ENCODE data around the gene PRR5L. TPM values are rescaled to one million over a fixed set of nuclear protein-coding genes. Genes with fewer than 3 reads are reported as not detected.

The PRR5L gene
- total RNA-seq, 2 donors from 2014 or later = 172 to 264 TPM

DNA sequence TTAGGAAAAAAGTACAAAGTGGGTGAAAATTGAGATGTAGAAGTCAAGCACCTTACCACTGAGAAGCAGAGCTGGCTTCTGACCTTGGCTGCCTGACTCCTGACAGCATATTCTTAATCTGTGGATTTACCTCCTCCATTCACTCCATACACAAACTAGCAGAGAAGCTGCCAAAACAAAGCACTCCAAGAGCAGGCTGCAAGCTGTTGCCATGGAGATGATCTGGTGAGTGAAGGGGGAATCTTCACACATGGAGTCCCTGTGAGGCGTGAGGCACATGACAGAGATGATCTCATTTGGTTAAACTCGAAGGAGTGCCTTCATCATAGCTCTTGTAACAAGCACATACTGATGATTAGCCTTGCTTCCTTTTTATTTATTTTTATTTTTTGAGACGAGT, 23.0 kb upstream of the PRR5L start:
- intact Hi-C loops (cut with DNase I, micrococcal nuclease) = no loop called here
- DNase-seq (no peak), ATAC-seq (no peak)

DNA sequence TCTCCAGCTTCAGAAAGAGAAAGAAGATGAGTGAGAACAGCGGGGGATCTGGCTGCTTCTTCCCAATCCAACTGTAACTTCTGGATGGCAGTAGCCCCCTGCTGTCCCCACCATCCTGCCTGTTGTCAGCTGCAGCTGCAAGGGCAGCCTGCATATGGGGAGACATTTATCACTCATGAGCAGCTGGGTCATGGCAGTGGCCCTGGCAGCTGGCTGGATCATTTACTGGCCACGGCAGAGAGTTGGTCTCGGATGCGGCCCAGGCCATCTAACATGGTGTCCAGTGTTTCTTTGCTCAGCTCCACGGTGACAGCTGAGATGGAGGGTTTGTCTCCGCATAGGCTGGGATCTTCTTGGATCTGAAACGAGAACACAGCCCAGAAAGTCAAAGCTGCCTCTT, 21.7 kb upstream of the PRR5L start:
- intact Hi-C loops (cut with DNase I, micrococcal nuclease) = no loop called here
- no peak for ATAC-seq
- DNase-seq = no peak

DNA sequence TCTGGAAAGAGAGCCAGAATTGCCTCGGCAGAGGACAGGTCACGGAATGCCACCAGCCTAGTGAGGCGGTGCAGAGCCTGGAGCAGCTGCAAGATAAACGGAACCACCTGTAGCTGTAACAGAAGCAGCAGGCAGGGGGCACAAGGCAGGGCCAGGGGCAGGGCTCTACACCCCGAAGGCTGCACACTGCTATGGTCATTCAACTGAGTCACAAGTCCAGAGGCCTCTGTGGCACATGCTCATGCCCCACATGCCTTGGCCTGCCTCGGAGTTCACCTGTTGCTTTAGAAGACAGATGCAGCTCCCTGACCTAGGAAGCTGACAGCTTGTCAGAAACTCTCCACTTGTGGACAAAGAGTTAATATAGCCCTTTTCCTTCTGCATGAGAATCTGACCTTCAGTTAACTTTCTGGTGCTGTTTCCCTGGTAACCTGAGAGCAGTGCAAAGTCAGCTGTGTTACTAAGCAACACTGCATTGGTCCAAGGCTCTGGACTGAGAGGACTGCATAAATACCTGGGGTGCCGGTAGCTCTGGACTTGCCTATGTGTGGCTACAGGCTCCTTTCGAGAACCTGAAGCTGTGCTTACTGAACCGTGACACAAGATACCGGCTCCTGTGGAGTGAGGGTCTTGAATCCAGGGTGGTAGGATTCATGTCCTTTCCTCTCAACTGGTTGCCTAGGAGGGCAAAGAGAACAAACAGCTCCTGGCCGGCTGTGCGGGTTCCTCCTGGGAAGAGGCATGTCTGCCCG, 17.4 kb upstream of the PRR5L start:
- intact Hi-C loops (cut with DNase I, micrococcal nuclease) = no loop called here
- ATAC-seq = no peak
- no peak for DNase-seq

DNA sequence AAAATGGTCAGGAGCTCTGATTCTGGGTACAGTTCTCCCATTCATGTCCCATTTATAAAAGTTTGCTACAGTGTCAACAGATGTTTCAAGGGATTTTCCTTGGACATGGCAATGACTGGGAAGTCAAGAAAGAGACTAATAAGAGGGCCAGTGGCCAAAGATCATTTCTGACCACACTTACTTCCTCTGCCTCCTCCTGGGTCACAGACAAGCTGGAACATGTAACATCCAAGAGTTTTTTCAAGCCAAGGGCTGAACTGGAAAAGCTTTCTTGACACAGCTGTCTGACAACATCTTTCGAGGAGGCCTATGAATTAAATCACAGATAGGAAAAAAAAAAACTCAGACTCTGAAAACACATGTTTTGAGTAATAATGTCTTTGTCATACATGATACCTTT, 15.6 kb upstream of the PRR5L start:
- intact Hi-C loops (cut with DNase I, micrococcal nuclease) = no loop called here
- ATAC-seq = no peak
- no peak for DNase-seq

DNA sequence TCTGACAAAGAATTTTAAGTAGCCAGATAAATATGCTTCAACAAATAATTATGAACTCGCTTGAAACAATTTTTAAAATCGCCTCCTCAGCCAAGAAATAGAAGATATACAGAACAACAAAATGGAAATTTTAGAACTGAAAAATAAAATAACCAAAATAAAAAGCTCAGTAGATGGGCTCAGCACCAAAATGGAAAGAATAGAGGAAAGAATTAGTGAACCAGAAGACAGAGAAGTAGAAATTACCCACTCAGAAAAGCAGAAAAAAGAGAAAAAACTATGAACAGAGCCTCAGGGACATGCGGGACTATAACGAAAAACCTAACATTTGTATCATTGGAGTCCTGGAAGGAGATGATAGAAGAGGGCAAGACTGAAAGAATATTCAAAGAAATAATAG, 14.2 kb upstream of the PRR5L start:
- intact Hi-C loops (cut with DNase I, micrococcal nuclease) = no loop called here
- ATAC-seq (no peak), DNase-seq (no peak)

DNA sequence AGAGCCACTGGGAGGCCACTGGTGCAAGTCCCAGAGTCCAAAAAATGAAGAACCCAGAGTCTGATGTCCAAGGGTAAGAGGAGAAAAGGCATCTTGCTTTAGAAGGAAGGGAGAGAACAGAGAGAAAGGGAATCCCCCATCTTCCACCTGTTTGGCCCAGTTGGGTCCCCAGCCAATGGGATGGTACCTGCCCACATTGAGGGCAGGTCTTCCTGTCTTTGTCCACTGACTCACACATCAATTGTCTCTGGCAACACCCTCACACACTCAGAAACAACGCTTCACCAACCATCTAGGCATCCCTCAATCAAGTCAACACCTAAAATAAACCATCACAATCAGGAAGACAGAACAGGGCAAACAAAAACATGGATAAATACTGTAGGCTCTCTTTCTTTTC, 13.2 kb upstream of the PRR5L start:
- DNase-seq = no peak
- intact Hi-C loops (cut with DNase I, micrococcal nuclease) = no loop called here
- no peak for ATAC-seq

DNA sequence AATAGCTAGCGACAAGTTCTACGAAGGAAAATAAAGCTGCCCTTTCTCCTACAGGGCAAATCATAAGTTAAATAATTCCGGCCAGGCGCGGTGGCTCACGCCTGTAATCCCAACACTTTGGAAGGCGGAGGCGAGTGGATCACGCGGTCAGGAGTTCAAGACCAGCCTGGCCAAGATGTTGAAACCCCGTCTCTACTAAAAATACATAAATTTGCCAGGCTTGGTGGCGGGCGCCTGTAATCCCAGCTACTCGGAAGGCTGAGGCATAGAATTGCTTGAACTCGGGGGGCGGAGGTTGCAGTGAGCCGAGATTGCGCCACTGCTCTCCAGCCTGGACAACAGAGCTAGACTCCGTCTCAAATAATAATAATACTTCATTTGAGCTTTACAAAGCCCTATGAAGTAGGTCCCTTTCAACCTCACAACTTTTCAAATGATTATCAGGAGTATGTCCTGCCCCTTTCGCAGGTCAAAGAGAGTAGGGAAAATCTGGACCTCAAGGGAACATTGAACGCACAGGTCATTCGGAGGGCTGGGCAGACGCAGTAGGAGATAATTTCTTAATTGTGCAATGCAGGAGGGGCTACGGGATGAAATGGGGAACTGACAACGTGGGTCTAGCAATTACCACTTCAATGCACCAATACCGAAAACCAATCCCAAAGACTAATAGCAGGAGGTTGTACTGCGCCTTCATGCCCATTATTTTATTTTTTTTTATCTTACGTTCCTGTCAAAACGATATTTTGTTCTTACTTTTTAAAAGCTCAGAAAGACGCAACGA, 7.5 kb upstream of the PRR5L start:
- intact Hi-C loops (cut with DNase I, micrococcal nuclease) = no loop called here
- ATAC-seq = peak; percentile 17

DNA sequence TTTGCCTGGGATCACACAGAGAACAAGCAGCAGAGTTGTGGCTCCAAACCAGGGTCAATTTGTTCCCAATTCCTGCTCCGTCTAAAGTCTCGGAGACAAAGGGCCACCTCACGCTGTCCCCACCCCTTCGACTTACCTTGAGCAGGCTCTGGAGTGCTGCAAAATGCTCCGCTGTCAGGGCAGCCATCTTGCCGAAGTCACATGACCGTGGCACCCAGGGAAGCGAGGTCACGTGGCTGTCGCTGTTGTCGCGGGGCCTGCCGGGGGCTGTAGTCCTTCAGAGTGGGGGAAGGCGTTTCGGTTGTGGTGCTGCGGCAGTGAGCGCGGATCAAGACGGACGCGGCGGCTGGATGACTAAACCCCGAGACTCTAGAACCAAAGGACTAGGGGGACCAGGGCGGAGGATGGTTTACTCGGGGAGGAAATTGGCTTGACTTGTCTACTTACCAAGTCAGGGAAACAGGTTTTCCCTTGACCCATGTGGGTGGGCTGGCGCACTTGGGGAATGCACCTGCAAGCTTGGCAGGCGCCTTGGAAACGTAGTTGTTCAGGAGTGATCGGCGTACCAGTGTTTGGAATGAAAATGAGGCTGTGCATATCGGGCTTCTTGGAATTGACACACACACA, 6.7 kb upstream of the PRR5L start, which contains the start of gene COMMD9:
TSS of gene COMMD9 (minus strand) at position 199 of the 627 bp plus-strand sequence. CDS start at position 187, 12 bp downstream.
- intact Hi-C loops (cut with DNase I, micrococcal nuclease) = no loop called here
- DNase-seq (peak; percentile 95 to 96), ATAC-seq (peak; percentile 98)

More for the DNA sequence above, 7.5 kb upstream of the PRR5L start:
- DNase-seq = no peak

DNA sequence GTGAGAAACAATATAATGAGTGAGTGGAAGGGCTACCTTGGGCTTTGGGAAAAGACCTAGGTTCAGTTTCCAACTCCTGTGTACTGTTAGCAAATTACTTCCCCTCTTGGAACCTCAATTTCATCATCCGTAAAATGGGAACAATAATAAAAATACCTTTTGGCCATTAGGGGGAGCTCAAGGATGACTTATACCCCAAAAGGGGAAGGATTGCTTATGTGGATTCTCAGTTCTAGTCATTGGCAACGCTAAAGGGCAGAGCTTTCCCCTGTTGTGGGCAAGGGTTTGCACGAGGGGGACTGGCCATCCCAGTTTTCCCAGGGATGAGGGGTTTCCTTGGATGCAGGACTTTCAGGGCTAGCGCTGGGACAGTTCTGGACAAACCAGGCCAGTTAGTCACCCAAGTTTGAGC, 3.8 kb upstream of the PRR5L start:
- peak; percentile 18 for ATAC-seq
- intact Hi-C loops (cut with DNase I, micrococcal nuclease) = no loop called here
- DNase-seq = no peak

DNA sequence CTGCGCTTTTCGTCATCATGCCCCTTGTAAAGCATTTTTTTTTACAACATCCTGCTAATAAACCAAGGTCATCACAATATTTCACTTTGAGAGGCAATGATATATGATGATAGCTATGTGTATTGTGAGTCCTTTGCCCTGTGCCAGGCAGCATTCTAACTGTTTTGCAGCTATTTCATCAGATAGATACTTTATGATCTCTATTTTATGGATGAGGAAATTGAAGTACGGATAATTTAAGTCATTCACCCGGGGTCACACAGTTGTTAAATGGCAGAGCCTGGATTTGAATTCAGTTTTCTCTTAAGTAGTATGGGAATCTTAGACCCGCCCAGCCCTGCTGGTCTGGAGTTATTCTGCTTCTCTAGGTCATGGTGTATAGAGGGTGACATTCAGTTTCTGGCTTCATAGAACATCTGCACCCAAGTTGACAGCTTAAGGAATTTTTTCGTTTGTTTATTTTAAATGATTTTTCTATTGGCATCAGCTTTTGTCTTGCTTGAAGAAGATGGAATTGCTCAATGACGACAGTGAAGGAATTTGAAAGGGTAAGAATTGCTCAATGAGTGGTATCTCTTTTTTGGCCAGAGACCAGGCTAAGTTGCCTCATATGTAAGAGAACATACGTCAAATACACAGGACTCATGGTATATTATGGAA, 926 bp downstream of the PRR5L start:
- intact Hi-C loops (cut with DNase I, micrococcal nuclease) = no loop called here
- DNase-seq (peak; percentile 58 to 60), ATAC-seq (peak; percentile 85)

DNA sequence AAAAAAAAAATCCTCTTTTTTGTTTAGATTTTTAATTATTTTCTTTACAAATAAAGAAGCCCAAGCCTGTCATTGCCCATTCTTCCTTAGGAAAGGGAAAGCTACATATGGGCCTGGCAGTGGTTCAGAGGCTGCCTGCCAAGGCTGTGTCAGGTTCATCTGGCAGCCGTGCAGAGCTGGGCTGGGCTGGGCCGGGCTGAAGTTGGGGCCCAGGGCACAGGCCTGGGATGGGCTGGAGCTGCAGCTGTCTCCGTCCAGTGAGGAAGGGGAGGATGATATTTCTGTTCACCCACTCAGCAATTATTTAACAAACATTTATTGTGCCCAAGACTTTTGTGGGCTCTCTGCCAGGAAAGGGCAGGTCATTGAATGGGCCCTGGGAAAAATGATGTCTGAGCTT, 4.6 kb downstream of the PRR5L start:
- ATAC-seq (peak; percentile 71), DNase-seq (peak; percentile 85 to 86)
- intact Hi-C loops (cut with DNase I, micrococcal nuclease) = no loop called here

DNA sequence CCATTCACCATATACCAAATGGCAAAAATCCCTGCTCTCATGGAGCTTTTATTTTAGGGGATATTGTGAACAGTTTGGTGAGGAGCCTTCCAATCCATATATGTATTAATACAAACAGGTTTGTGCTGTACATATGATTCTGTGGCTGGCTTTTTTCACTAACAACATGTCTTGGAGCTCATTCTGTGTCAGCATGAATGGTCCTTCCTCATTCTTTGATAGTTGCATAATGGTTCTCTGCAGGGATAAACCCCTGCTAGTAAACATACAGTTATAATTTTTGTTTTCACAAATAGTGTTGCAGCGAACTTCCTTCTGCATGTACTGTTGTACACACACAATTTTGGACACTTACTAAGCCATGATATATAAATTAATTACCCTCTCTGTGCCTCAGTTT, 8.3 kb downstream of the PRR5L start:
- DNase-seq = no peak
- intact Hi-C loops (cut with DNase I, micrococcal nuclease) = no loop called here
- peak; percentile 46 for ATAC-seq

DNA sequence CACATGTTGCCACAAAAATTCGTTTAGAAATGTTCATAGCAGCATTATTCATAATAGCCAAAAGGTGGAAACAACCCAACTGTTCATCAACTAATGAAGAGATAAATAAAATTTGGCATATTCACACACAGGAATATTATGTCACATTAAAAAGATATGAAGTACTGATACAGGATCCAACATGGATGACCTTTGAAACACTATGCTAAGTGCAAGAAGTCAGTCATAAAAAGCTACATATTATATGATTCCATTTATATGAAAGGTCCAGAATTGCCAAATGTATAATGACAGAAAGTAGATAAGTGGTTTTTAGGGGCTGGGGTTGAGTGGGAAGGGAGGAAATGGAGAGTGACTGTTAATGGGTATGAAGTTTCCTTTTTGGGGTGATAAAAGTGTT, 9.0 kb downstream of the PRR5L start:
- ATAC-seq = peak; percentile 62
- intact Hi-C loops (cut with DNase I, micrococcal nuclease) = no loop called here
- DNase-seq = no peak

DNA sequence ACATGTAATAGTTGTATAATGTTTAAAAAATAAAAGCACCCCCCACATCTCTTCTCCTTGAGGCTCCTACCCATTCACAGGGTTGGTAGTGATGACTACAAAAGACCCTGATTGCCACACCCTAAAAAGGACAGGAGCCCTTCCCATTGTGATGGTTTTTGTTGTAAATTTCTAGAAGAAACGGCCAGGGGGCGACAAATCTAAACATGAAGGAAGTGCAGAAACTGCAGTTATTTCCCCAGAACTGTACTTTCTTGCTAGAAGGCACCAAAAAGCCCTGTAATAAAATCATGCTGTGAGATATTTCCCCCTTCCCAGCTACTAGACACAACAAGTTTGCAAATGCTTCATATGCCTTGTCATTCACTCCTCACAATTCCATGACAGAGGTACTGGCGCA, 10.8 kb downstream of the PRR5L start:
- ATAC-seq (no peak), DNase-seq (no peak)

DNA sequence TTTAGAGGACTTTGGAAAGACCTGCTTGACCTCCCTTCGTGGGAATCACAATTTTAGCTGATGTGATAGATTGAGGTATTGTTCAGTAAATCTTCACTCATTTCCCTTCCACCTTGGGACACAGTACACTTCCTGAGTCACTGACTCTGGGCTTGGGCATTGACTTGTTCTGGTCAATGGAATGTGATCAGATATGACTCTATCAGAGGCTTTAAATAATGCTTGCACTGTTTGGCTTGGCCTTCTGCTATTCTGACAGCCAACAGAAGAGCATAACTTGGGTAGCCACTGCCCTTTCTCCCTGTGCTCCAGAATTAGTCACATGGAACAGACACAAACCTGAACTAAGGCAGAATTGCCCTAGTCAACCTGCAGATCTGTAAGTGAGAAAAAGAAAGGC, 12.5 kb downstream of the PRR5L start:
- intact Hi-C loops (cut with DNase I, micrococcal nuclease) = no loop called here
- ATAC-seq (no peak), DNase-seq (no peak)

More for the DNA sequence above, 10.8 kb downstream of the PRR5L start:
- intact Hi-C loops (cut with DNase I, micrococcal nuclease) = no loop called here

DNA sequence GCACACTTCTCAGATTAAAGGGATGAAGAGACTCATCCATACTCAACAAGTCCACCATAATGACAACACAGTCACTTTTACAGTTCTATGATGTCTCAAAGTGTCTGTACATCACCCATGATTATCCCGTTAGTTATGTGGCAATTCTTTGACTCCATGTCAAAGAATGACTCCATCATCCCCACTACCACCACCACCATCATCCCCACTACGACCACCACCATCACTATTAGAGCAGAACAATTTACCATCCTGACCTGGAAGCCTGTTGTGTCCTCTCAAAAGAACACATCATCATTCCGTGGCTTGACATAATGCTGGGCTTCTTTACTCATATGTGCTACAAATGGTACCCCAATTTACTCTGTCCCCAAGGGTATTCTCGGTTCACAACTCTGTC, 13.7 kb downstream of the PRR5L start:
- intact Hi-C loops (cut with DNase I, micrococcal nuclease) = no loop called here
- DNase-seq (no peak), ATAC-seq (no peak)

DNA sequence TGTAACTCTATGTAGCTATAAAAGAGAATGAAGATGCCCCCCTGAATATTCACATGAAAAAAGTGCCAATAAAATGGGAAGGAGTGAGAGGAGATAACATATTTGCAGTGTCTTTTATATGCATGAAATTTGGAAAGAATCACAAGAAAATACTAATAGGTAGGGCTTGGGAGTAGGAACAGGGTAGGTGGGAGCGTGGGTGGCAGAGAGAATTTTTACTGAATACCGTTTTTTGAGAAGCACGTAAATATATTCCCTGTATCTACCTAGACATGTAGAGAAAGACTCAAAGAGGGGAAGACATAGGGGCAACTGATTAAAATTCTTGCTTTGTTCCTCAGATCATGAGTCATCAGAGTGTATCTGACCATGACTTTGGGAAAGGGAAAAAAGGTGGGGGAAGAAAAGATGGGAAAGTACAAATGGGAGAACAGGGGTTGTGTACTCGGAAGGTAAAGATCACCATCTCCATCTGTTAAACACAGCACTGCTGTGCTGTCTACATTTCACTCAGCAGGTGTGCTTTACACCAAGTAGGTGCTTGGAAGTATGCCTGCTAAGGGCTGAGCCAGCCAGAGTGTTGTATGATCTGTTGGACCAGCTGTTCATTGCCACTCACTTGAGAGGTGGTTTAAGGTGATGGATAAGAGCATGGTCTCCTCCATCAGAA, 16.0 kb downstream of the PRR5L start:
- DNase-seq = no peak
- ATAC-seq = no peak
- intact Hi-C loops (cut with DNase I, micrococcal nuclease) = no loop called here

DNA sequence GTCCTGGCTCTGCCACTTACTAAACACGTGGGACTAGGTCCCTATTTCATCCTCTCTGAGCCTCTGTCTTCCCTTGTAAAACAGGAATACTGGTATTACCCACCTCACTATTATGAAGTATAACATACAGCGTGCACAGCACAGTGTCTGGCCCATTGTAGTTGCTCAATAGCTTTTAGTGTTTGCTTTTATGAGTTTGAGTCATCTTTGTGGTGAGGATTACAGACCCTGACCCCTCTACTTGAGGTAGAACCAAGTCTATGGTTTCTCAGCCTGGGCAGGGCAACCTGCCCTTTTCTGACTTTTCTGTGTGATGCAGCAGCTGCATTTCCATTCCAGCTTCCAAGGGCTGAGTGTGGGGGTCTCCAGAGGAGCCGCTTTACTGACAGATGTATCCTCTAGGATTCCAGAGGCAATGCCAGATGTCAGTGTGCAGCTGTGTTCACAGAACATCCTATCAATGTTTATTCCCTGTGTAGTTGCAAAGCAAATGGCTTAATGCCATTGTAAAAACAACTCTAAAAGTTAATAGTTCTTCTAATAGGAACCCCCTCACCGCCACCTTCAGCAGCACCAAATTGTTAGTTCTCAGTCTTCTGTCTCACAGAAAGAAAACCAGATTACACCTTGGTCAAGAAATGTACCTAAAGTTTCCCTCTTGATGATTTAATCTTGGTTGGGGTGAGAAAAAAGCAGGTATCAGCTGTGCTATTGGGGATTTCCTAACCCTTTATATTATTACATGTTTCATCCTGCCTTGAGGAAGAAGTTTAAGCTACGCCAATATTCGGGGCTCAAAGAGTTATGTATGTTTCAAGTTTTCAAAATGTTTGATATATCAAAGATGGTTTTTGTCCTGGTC, 16.8 kb downstream of the PRR5L start:
- no peak for DNase-seq
- peak; percentile 45 for ATAC-seq
- intact Hi-C loops (cut with DNase I, micrococcal nuclease) = no loop called here
